ENCODE data around the gene CHST1.

- TF ChIP-seq ARNTL (CRISPR knock-in tag; IDR thresholded peaks at IDR 0.05; ENCODE audit: borderline replicate concordance, low read depth): no peak
- TF ChIP-seq CSRNP3 (CRISPR knock-in tag; IDR thresholded peaks at IDR 0.05): no peak
- TF ChIP-seq ZFP3 (CRISPR knock-in tag; IDR thresholded peaks at IDR 0.05): no peak
Observed at GRCh38 chr11:45599161-45599943, 66.1 kb downstream of the CHST1 start.
